TTC549 (cell line): ENCODE data around the gene UBE2E3.
"Not testable (repeated sequence)": the region's sequence is repeated elsewhere in the genome, so short reads cannot be mapped to it uniquely, and the experiment has no call there.

Source experiments
- FAIRE-seq: peaks from 2 replicates; lab custom pipeline; 2012; peaks lifted over from hg19 to GRCh38; lab: Jason Lieb, UNC

UBE2E3 gene

GRCh38 chr2:181076658-181077057 is 96.3 kb downstream of the UBE2E3 start:
- no peak for FAIRE-seq

- peak; percentile 90 for FAIRE-seq
These were observed 96.8 kb downstream of the UBE2E3 start for GRCh38 chr2:181077128-181077709.

GRCh38 chr2:181083140-181083539 is 102.7 kb downstream of the UBE2E3 start:
- FAIRE-seq: no peak

- no peak for FAIRE-seq
These were observed 105.3 kb downstream of the UBE2E3 start for GRCh38 chr2:181085734-181086133.

- not testable (repeated sequence) for FAIRE-seq
These were observed 111.5 kb downstream of the UBE2E3 start for GRCh38 chr2:181091920-181092319.

GRCh38 chr2:181095486-181095885 is 115.1 kb downstream of the UBE2E3 start:
- no peak for FAIRE-seq

- peak; percentile 65 for FAIRE-seq
These were observed 123.3 kb downstream of the UBE2E3 start for GRCh38 chr2:181103659-181104058.

GRCh38 chr2:181104512-181105115 is 124.2 kb downstream of the UBE2E3 start:
- peak; percentile 43 for FAIRE-seq

GRCh38 chr2:181105562-181105961 is 125.2 kb downstream of the UBE2E3 start:
- FAIRE-seq: no peak

- FAIRE-seq: no peak
These were observed 125.8 kb downstream of the UBE2E3 start for GRCh38 chr2:181106229-181106628.

- no peak for FAIRE-seq
These were observed 126.6 kb downstream of the UBE2E3 start for GRCh38 chr2:181106789-181107627.

GRCh38 chr2:181107628-181107945 is 127.2 kb downstream of the UBE2E3 start:
- no peak for FAIRE-seq

GRCh38 chr2:181111059-181111458 is 130.7 kb downstream of the UBE2E3 start:
- no peak for FAIRE-seq

- no peak for FAIRE-seq
These were observed 132.5 kb downstream of the UBE2E3 start for GRCh38 chr2:181112916-181113315.
